IPS-11a (cell line): ENCODE data around the gene TCP11L1.
"Not testable (repeated sequence)": the region's sequence is repeated elsewhere in the genome, so short reads cannot be mapped to it uniquely, and the experiment has no call there.

Experiments
- H3K4me3 ChIP-seq: one replicate; pipeline ENCODE4 v1.5.1; 2013; ENCODE audit warnings: low read depth, low read length, control low read depth

Gene TCP11L1

DNA sequence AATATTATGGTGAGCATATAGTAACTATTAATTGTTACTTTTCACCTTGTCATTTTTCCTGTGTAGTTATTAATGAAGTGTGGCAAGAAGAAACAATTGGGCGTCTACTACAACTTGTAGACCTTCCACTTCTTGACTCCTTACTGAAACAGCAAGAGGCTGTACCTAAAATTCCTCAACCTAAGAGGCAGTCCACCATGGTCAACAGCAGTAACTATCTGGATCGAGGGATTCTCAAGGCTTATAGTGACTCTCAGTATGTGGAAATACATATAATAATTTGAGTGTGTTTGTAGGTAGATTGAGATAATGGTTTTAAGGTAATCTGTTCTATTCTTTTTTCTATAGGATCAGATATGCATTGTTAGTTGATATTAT, 10.8 kb upstream of the TCP11L1 start:
- no peak overlapping the region for H3K4me3 ChIP-seq

DNA sequence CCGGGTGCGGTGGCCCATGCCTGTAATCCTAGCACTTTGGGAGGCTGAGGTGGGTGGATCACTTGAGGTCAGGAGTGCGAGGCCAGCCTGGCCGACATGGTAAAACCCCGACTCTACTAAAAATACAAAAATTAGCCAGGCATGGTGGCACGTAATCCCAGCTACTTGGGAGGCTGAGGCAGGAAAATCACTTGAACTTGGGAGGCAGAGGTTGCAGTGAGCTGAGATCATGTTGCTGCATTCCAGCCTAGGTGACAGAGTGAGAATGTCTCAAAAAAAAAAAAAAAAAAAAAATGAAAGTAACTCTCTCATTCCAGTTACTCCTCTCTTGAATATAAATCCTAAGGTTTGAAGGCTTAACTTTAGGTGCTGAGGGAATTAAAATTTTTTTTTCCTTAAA, 10.2 kb upstream of the TCP11L1 start:
- H3K4me3 ChIP-seq, result not testable (repeated sequence)

DNA sequence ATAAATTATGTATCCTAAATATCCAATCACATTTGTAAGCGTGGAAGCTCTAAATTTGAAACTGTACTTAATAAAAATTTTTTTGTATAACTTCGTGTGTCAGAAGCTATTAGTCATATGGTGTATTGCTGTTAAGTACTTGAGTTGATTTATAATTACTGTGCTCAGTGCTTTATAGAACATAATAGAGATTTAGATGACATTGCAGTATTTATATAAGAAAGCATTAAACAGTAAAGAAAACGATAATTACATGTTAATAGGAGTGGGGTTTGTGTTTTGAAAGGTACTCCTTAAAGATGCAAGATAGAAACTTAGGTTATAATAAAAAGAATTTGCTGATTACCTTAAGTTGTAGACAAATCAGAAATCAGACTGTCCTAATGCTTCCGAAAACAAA, 5.9 kb upstream of the TCP11L1 start:
- H3K4me3 ChIP-seq, result no peak overlapping the region

DNA sequence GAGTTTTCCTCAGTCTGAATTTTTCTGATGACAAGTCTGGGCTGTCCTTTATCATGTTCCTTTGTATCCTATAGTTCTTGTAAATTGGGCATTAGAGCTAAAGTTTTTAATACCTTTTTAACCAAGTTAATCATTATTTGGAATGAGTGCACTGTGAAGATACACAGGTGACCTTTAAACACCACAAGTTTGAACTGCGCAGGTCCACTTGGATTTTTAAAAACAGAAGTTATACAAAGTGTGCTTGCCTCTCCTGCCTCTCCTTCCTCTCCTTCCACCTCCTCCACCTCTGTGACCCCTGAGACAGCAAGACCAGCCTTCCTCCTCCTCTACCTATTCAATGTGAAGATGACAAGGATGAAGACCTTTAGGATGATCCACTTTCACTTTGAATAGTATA, 4.4 kb upstream of the TCP11L1 start:
- H3K4me3 ChIP-seq, result no peak overlapping the region

DNA sequence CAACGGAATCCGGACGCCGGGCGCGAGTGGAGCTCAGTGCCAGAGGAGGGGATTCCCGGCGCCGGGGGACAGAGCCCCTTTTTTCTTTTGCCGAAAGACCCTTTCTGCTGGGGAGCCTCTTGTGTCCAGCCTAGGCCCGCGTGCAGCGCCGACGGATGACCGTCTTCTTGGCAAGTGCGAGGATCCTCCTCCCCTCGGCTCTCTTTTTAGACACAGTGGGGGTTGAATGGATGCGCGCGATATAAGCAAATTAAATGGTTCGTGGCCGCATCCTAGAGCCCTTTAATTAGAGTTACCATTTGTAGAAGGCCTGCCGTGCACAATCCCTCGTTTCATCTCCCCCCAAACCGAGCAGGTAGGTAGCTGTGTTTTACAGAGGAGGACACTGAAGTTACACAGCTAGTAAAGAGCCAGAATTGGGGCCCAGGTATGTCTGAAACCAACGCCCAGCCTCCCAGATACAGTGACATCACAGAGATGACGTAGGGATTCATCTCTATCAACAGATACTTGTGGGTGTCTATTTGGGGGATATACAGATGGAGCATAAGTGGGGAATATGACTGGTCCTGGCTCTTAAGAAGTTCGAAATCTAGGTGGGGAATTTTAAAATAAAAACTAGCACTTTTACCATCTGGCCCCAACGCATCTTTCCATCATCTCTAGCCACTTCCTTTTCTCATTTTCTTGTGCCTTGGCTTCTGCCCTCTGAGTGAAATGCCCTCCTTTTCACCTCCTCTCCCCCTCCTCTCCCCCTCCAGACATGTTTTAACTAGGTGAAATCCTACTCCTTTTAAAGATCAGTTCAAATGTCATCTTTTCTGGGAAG, 875 bp downstream of the TCP11L1 start:
- H3K4me3 ChIP-seq, result peak overlapping the region; percentile 85

DNA sequence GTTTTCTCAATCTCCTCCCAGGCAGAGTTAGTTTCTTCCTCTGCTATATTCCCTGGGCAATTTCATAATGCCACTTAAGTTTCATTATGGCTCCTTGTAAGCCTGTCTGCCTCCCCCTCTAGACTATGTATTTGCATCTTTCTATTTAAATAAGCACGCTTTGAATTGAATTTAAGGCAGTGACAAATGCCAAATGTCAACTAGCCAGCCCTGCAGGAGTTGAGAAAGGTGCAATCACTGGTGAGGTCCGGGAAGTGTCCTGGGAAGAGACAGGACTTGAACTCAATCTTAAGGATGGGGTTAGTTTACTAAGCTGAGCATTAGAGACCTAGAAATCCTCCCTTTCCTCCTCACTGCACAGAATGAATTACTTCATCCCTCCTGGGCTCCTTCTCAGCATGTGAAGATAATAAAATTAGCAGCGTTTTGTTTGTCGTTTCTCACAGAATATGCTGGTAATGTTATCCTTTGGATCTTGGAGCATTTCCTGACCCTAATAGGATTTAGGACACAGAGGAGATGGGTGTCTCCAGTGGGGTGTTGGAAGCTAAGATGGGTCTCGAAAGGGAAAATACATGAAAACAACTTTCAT, 1.6 kb downstream of the TCP11L1 start:
- H3K4me3 ChIP-seq, result no peak overlapping the region

DNA sequence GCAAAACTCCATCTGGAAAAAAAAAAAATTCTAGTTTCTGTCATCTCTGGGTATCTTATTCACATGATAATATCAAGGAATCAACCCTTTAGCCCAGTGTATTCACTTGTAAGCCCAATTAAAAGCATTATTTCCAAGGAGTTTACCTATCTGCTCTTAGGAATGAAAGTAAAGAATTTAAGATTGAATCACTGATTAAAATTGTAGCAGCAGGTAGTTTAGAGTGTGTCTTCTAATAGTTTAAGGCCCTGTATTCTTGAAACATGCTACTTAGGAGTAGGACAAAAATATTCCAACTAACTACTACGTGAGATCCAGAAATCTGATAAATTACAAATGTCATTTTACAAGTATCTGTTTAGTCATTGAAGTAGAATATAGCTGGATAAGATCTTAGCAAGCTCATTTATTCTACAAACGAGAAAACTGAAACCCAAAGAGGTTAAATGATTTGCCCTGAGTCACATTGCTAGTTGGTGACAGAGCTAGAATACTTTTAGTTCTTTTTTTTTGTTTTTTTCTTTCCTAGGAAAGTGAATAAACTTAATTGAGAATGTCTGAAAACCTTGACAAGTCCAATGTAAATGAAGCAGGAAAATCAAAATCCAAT, 4.0 kb downstream of the TCP11L1 start:
- H3K4me3 ChIP-seq, result no peak overlapping the region

DNA sequence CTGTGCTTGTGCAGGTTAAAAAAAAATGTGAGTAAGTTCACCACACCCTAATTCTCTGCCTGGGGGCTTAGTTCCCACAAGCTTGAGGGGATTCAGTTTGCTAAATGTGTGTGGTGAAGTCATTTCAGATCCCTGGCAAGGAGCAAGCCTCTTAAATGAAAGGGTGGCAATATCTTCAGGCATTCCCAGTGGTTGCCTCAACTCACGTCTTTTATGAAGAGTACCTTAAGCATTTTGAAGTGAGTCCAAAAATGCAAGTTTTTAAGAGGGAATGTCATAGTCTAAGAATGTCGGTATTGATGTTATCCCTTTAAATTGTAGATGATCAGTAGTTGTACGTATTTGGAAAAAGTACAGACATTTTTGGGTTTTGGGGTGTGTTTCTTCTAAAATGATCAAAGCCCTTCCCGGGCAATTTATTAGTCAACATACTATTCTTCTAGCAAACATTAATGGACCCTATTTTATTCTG, 4.9 kb downstream of the TCP11L1 start:
- H3K4me3 ChIP-seq, result no peak overlapping the region

DNA sequence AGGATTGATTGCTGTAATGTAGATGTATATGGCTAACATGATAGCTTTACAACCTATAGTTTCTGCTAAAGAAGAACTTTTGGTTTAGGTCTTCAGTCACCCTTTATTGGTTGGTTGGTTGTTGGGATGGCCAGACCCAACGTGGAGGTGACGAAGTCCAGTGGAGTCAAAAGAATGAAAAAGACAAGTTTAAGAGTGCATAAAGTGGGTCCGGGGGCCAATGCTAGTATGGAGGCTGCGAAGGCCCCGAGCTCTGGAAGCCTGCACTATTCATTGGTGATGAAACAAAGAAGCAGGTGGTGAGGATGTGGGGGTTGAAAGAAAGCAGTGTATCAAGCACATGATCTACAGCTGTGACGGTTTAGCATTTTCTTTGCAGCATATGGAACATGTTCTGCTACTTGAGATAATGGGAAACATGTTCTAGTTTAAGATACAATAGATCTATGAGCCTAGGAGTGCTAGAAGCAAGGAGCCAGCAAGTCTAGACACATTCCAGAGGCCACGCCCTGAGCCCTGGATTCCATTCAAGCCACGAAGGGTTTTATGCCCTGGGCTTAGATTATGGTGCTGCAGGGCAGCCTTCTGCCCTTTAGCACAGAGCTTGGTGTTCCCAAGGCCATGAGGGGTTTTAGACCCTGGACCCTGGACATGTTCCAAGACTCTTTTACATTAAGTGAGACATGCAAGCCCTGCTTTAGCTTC, 6.3 kb downstream of the TCP11L1 start:
- H3K4me3 ChIP-seq, result no peak overlapping the region

DNA sequence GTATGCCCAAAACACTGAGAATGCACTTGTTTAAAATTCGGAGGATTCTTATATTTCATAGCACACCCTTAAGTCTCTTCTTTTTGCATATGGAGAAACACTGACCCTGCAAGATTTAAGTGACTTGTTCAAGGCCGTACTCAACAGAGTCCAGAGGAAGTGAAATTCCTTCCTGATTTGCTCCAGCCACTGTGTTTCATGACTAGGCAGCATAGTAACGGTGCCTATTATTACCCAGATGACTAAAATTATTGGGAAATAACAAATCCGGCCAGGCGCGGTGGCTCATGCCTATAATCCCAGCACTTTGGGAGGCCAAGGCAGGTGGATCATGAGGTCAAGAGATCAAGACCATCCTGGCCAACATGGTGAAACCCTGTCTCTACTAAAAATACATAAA, 9.3 kb downstream of the TCP11L1 start:
- H3K4me3 ChIP-seq, result not testable (repeated sequence)

DNA sequence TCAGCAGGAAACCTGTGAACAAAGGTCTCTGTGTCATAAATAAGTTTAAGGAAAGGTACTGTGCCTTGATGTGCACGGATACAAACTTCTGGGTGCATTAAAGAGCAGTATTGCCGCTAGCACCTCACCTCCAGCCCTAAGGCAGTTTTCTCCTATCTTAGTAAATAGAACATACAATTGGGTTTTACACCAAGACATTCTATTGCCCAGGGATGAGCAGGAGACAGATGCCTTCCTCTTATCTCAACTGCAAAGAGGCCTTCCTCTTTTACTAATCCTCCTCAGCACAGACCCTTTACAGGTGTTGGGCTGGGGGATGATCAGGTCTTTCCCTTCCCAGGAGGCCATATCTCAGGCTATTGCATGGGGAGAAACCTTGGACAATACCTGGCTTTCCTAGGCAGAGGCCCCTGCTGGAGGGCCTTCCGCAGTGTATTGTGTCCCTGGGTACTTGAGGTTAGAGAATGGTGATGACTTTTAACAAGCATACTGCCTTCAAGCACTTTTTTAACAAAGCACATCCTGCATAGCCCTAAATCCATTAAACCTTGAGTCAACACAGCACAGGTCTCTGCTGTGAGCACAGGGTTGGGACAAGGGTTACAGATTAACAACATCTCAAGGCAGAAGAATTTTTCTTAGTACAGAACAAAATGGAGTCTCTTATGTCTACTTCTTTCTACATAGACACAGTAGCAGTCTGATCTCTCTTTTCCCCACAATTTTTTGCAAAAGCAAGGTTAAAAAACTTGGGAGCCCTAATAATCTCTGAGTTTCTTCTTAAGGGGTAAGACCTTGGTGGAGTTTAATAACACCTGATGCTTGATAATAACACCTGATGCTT, 10.4 kb downstream of the TCP11L1 start:
- H3K4me3 ChIP-seq, result not testable (repeated sequence)

DNA sequence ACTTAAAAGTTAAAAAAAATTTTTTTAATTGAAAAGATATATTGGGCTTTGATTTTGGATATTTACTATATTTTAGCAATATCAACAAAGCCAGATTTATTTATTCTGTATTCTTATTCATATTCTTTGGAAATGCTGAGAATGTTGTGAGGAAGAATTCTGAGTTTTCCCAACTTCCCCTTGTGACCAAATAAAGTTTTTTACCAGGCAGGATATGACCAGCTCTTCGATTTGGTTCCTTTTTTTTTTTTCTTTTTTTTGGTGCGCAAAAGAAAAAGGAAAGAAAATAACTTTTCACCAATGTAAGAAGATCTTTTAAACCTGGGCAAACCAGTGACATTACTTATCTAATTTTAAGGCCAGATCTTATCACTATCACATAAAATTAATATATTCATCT, 12.9 kb downstream of the TCP11L1 start:
- no peak overlapping the region for H3K4me3 ChIP-seq

DNA sequence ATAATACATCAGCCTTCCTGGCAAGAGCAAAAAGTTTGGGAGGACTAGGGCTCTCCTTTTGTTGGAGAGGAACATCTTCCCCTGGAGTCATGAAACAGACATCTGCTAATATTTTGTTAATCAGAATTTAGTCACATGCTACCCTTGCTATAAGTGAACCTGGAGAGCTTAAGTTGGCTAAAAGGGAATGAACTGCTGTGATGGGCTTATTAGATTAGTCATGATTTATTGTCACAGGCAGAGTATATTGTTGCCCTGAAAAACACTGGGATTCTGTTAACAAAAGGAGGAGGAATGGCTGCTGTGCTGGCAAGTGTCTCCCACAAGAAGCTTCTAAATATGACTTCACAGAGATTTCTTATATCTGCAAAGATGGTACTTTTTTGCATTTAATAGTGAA, 16.0 kb downstream of the TCP11L1 start:
- H3K4me3 ChIP-seq, result no peak overlapping the region

DNA sequence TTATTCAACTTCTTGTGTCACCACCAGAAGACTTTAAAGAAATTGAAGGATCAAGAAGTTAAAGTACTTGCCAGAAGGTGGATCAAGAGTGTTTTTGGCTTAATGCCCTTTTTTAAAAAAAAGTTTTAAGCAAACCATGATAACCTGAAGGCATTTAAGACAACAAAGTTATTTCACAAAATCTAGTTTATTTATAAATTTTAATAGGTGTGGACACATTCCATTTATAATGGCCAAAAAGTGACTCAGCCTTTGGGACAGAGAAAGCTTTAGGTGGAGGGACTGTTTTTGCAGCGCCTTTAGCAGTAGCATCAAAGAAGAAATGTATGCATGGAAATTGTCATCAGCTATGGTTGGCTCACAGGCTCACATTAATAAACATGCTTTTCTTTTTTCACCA, 17.9 kb downstream of the TCP11L1 start:
- H3K4me3 ChIP-seq, result no peak overlapping the region

DNA sequence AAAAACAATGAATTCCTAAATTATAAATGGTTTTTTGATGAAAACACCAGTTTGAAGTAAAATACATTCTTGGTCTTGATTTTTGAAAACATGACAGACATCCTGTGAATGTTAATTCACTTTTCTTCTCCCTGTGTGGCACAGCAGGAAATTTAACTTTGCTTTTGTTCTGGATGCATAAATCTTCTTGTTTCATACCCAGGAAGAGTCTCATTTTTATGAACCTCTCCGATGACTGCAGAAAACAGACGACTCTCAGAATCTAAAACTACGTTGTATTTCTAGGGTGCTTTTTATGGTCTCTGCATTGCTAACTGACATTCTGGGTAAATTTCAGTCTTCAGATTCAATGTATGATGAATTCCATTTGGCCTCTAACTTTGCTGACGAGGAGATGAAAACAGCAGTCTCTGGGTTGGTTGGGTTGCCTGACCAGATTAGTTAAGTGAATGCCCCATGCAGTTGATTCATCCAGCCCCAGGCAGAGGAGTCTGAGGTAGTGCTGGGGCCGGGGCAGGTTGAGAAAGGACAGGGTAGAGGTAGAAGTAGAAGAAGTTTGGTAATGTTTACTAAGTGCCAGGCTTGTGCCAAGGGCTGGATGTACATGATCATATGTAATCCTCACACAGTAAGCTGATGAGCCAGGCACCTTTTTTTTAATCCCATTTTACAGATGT, 20.1 kb downstream of the TCP11L1 start:
- no peak overlapping the region for H3K4me3 ChIP-seq

DNA sequence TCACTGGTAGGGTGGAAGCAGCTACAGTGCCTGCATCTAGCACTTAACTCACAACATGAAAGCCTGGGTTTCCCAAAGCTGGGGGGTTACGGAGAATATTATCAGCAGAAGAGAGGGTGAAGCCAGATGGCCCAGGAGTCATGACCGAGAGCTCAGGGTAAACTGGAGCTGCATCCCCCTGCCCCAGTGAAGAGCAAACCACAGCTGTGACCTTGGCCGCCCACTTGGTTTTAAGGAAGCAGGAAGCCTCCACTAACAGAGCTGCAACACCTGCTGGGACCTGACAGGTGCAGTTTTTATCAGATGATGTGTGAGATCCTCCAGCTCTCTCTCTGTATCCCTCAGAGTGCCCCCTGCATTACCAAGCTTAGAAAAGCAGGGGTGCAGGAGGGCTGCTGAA, 20.9 kb downstream of the TCP11L1 start:
- H3K4me3 ChIP-seq, result no peak overlapping the region

DNA sequence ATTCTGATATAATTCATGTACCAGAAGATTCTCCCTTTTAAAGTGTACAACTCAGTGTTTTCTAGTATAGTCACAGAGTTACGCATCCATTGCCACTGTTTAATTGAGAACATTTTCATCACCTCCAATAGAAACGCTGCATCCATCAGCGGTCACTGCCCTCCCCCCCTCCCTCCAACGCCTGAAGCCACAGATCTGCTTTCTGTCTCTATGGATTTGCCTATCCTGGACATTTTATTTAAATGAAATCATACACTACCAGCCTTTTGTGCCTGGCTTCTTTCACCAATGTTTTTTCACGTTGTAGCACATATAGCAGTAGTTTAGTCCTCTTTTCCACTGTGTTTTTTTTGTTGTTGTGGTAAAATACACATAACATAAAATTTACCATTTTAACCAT, 22.8 kb downstream of the TCP11L1 start:
- no peak overlapping the region for H3K4me3 ChIP-seq

DNA sequence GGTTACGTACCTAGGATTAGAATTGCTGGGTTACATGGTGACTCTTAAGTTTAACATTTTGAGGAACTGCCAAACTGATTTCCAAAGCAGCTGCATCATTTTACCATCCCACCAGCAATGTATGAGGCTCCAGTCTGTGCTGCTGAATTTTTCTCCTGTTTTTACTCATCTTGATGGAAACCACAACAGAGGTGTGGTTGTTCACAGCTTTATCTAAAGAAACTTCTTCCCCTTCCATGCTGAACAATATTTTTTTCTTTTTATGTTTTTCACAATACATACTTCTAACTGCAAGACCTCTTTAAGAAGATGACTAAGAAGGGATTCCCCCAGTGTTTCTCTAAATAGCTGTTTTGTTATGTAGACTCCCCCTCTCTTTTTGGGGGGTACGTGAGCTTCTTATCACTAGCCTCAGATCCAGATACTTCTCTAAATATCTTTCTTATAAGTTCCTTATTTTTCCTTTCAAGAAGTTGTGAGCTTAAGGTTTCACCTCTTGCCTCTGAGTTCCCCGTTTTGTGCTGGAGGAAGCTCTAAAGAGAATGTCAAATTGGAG, 24.0 kb downstream of the TCP11L1 start:
- no peak overlapping the region for H3K4me3 ChIP-seq

DNA sequence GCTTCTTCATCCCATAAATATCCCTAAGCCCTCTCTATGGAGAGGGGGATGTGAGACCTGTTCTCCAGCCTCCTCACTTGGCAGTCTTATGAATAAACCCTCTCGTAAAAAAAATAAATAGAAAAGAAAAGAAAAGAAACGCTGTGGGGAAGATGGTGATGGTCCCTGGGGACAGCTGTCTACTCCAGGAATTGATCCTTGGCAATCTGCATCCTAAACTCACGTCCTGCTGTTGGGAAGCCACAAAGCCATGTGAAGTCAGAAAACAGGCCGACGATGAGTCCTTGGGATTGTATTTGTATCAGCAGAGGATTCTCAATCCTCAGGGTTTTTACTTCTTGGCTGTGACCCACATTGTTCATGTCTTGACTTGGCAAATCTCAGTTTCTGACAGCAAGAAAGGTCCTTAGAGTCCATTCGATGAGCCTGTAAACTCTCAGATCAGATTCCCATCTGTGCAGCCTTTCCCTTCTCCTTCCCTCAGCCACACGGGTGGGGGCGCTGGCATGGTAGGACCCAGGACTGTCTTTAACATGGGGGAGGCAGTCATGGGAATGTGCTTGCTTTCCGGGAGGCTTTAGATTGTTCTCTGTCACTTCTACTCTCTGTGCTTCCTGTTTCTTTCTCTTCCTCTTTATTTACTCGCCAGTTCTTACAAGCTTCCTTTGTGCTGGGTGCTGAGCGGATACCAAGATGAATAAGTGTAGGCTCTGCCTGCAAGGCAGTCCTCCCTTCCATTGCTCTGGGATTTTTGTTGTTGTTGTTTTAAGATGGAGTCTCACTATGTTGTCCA, 24.9 kb downstream of the TCP11L1 start:
- no peak overlapping the region for H3K4me3 ChIP-seq
